Epidermal melanocyte (primary cell): ENCODE data around the gene CASZ1.

ENCODE experiments used
- DNase-seq: peaks from one replicate; pipeline ENCODE4 v3.0.0; 2011; ENCODE audit warnings: low spot score; ENCODE audit not compliant: insufficient read length

CASZ1 gene

GRCh38 chr1:10638559-10639005, 157.9 kb downstream of the CASZ1 start:
- no peak for DNase-seq

- no peak for DNase-seq
Observed at GRCh38 chr1:10637834-10638558, 158.4 kb downstream of the CASZ1 start.

GRCh38 chr1:10637400-10637799, 159.0 kb downstream of the CASZ1 start:
- no peak for DNase-seq

GRCh38 chr1:10635992-10636391, 160.5 kb downstream of the CASZ1 start:
- DNase-seq, result no peak

- DNase-seq, result peak; percentile 66
Observed at GRCh38 chr1:10635085-10635896, 161.2 kb downstream of the CASZ1 start.

- DNase-seq, result no peak
Observed at GRCh38 chr1:10634428-10635084, 161.9 kb downstream of the CASZ1 start.

- no peak for DNase-seq
Observed at GRCh38 chr1:10634075-10634427, 162.4 kb downstream of the CASZ1 start.

GRCh38 chr1:10633416-10633815, 163.0 kb downstream of the CASZ1 start:
- DNase-seq, result no peak

- DNase-seq, result no peak
Observed at GRCh38 chr1:10632691-10633090, 163.8 kb downstream of the CASZ1 start.

GRCh38 chr1:10631811-10632593, 164.4 kb downstream of the CASZ1 start:
- DNase-seq, result no peak

GRCh38 chr1:10631121-10631810, 165.2 kb downstream of the CASZ1 start:
- DNase-seq, result no peak

GRCh38 chr1:10630661-10631120, 165.8 kb downstream of the CASZ1 start:
- DNase-seq, result no peak

- DNase-seq, result no peak
Observed at GRCh38 chr1:10629816-10630571, 166.5 kb downstream of the CASZ1 start.

- no peak for DNase-seq
Observed at GRCh38 chr1:10629091-10629815, 167.2 kb downstream of the CASZ1 start.

- DNase-seq, result no peak
Observed at GRCh38 chr1:10628685-10629084, 167.8 kb downstream of the CASZ1 start.

- DNase-seq, result no peak
Observed at GRCh38 chr1:10626791-10627410, 169.5 kb downstream of the CASZ1 start.

- DNase-seq, result no peak
Observed at GRCh38 chr1:10626131-10626731, 170.2 kb downstream of the CASZ1 start.

- DNase-seq, result no peak
Observed at GRCh38 chr1:10625554-10625953, 170.9 kb downstream of the CASZ1 start.
